Thoracic aorta (tissue), 2 donors: ENCODE measurements around the gene SARDH. TPM values are rescaled to one million over a fixed set of nuclear protein-coding genes. Genes with fewer than 3 reads are reported as not detected.

Experiments
- ATAC-seq: fragments of 150-250 bp; one replicate; pipeline ENCODE4 v1.8.0; 2017; ENCODE audit warnings: low read depth; ENCODE audit not compliant: insufficient number of reproducible peaks, low FRiP score
- DNase-seq: peaks from one replicate; pipeline ENCODE4 v3.0.0-alpha.2; 2020; ENCODE audit warnings: low spot score
- H3K27ac ChIP-seq, 2 donors: fragments of 200-600 bp; sonication (generic); 1 replicate in 1 of 2; 2 replicates in 1 of 2; pipeline ENCODE4 v1.5.1; 2016; ENCODE audit warnings: mild to moderate bottlenecking in 2 of 2, moderate library complexity in 2 of 2
- H3K27me3 ChIP-seq: fragments of 200-600 bp; sonication (generic); replicated peaks from 2 replicates; pipeline ENCODE4 v1.6.0; 2016; ENCODE audit warnings: mild to moderate bottlenecking; ENCODE audit not compliant: insufficient read depth
- H3K36me3 ChIP-seq: fragments of 200-600 bp; sonication (generic); one replicate; pipeline ENCODE4 v1.5.1; 2016
- H3K4me1 ChIP-seq, 2 donors: fragments of 200-600 bp; sonication (generic); 1 replicate in 1 of 2; 2 replicates in 1 of 2; pipeline versions ENCODE4 v1.5.1 to v1.6.0; 2016; ENCODE audit warnings: low read depth in 2 of 2, mild to moderate bottlenecking in 1 of 2; ENCODE audit not compliant: control insufficient read depth in 1 of 2
- H3K4me3 ChIP-seq: fragments of 200-600 bp; sonication (generic); 2 replicates; pipeline ENCODE4 v1.5.1; 2016; ENCODE audit warnings: mild to moderate bottlenecking
- H3K9me3 ChIP-seq: fragments of 200-600 bp; sonication (generic); 2 replicates; pipeline ENCODE4 v1.5.1; 2016
- CTCF ChIP-seq: fragments of 200-600 bp; sonication (generic); IDR thresholded peaks from one replicate; pipeline ENCODE4 v1.5.1; 2019; ENCODE audit warnings: antibody characterized with exemption
- total RNA-seq, 2 donors: library from RNA; depleted of rRNA; stranded (reverse); fragments of >200 nt; gene quantifications; one replicate each; pipeline versions ENCODE4 v1.1.0 to v1.2.3, GENCODE V29; 2016

The SARDH gene
- total RNA-seq, 2 donors from 2014 or later: 1.8 to 4.3 TPM

- H3K36me3 ChIP-seq: no peaks in the 10 kb centered on the region
- TF ChIP-seq CTCF: no peak
- H3K4me3 ChIP-seq: no peak overlapping the region
- no peaks in the 10 kb centered on the region for H3K27me3 ChIP-seq
- H3K9me3 ChIP-seq: no peaks in the 10 kb centered on the region
- H3K4me1 ChIP-seq: no peaks in the 10 kb centered on the region
- H3K27ac ChIP-seq: no peak overlapping the region
- ATAC-seq: no peak
- no peak for DNase-seq
Observed at GRCh38 chr9:133685653-133686609, 52.2 kb downstream of the SARDH start.

- no peak for TF ChIP-seq CTCF
- H3K4me1 ChIP-seq: no peaks in the 10 kb centered on the region
- no peak overlapping the region for H3K27ac ChIP-seq
- no peak for ATAC-seq
- no peaks in the 10 kb centered on the region for H3K9me3 ChIP-seq
- DNase-seq: no peak
- no peak overlapping the region for H3K4me3 ChIP-seq
- H3K36me3 ChIP-seq: no peaks in the 10 kb centered on the region
- H3K27me3 ChIP-seq: no peaks in the 10 kb centered on the region
Observed at GRCh38 chr9:133684936-133685361, 53.2 kb downstream of the SARDH start.

GRCh38 chr9:133684121-133684935 is 53.8 kb downstream of the SARDH start:
- Histone ChIP-seq H3K4me1 (no peaks in the 10 kb centered on the region), H3K27me3 (no peaks in the 10 kb centered on the region), H3K4me3 (no peak overlapping the region), H3K36me3 (no peaks in the 10 kb centered on the region), H3K27ac (no peak overlapping the region), H3K9me3 (no peaks in the 10 kb centered on the region)
- no peak for TF ChIP-seq CTCF
- ATAC-seq (no peak), DNase-seq (no peak)

- no peak for TF ChIP-seq CTCF
- Histone ChIP-seq H3K4me1 (no peaks in the 10 kb centered on the region), H3K36me3 (no peaks in the 10 kb centered on the region), H3K27ac (no peak overlapping the region), H3K27me3 (no peaks in the 10 kb centered on the region), H3K4me3 (no peak overlapping the region), H3K9me3 (no peaks in the 10 kb centered on the region)
- ATAC-seq: no peak
- DNase-seq: no peak
Observed at GRCh38 chr9:133683586-133684120, 54.5 kb downstream of the SARDH start.
